ENCODE results near the gene GMPR. TPM values are rescaled to one million over a fixed set of nuclear protein-coding genes. Genes with fewer than 3 reads are reported as not detected.

GMPR gene
- total RNA-seq, 1 donor from 2014 or later, result 126 TPM

DNA sequence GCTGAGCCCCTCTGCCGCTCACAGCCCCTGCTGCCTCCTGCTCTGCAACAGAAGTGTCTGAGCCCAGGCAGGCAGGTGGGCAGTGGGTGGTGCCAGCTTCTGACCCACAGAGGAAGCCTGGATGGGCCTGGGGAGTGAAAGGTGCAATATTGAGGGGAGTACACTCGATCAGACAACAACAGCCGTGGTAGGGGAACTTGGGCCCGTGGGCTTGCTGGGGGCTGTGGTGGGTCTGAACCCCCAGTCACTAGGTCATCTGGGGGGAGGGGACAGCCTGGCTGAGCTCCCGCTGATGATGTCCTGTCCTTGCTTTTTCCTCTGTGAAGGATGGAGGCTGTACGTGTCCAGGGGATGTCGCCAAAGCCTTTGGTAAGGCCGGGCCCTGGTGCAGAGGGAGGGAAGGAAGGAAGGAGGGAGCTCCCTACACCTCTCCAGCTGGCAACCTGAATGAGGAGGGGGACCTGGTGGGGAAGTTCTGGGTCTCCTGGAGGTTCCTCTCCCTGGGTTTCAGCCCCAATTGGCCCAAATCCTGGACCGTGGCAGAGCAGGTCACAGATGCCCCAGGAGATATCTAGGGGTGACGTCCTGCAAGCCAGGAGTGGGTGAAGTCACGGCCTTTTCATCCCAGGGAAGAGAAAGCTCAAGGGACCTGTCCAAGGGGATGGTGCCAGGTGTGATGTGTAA lies 47.2 kb downstream of the GMPR start:
- no peaks in the 10 kb centered on the region for H3K4me1 ChIP-seq
- intact Hi-C loops (cut with micrococcal nuclease), result no loop called here
- H3K4me3 ChIP-seq, result no peak overlapping the region
- TF ChIP-seq, protein P1, sequence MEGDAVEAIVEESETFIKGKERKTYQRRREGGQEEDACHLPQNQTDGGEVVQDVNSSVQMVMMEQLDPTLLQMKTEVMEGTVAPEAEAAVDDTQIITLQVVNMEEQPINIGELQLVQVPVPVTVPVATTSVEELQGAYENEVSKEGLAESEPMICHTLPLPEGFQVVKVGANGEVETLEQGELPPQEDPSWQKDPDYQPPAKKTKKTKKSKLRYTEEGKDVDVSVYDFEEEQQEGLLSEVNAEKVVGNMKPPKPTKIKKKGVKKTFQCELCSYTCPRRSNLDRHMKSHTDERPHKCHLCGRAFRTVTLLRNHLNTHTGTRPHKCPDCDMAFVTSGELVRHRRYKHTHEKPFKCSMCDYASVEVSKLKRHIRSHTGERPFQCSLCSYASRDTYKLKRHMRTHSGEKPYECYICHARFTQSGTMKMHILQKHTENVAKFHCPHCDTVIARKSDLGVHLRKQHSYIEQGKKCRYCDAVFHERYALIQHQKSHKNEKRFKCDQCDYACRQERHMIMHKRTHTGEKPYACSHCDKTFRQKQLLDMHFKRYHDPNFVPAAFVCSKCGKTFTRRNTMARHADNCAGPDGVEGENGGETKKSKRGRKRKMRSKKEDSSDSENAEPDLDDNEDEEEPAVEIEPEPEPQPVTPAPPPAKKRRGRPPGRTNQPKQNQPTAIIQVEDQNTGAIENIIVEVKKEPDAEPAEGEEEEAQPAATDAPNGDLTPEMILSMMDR (IDR thresholded peaks at IDR 0.05; ENCODE audit: borderline replicate concordance), result no peak
- no peak overlapping the region for H3K27ac ChIP-seq (replicated peaks)
- no peaks in the 10 kb centered on the region for H3K27me3 ChIP-seq (ENCODE audit: low read depth)
- H3K36me3 ChIP-seq, result peaks cover 13% of the 10 kb centered on the region
- H3K9me3 ChIP-seq (replicated peaks), result no peaks in the 10 kb centered on the region
- DNase-seq, result no peak

DNA sequence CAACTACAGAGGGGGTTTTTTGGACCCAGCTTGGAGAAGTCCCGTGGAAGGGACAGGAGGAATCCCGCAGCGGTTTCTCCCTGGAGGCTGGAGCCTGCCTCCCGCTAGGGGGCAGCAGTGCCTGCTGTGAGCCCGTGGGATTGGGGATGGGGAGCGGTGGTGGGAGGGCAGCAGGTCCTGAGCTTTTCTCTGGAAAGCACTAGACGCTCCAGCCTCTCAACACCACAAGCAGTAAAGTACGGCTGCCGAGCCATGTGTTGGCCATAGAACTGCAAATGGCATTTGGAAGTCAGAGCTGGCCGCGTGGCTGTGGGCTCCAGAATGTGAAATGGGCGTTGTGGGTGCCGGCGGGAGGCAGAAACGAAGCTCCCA lies 47.8 kb downstream of the GMPR start:
- Histone ChIP-seq H3K9me3 (replicated peaks) (no peaks in the 10 kb centered on the region), H3K4me1 (no peaks in the 10 kb centered on the region), H3K27ac (replicated peaks) (no peak overlapping the region), H3K27me3 (ENCODE audit: low read depth) (no peaks in the 10 kb centered on the region), H3K36me3 (peaks cover 15% of the 10 kb centered on the region), H3K4me3 (no peak overlapping the region)
- TF ChIP-seq, protein P1 (IDR thresholded peaks at IDR 0.05; ENCODE audit: borderline replicate concordance), result peak; percentile 72
- intact Hi-C loops (cut with micrococcal nuclease), result no loop called here
- no peak for DNase-seq

DNA sequence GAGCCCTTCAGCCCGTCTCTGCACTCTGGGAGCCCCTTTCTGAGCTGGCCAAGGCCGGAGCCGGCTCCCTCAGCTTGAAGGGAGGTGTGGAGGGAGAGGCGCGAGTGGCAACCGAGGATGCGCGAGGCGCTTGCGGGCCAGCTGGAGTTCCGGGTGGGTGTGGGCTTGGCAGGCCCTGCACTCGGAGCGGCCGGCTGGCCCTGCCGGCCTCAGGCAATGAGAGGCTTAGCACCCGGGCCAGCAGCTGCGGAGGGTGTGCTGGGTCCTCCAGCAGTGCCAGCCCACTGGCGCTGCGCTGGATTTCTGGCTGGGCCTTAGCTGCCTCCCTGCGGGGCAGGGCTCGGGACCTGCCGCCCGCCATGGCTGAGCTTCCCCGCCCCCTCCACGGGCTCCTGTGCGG lies 49.8 kb downstream of the GMPR start:
- Histone ChIP-seq H3K9me3 (replicated peaks) (no peaks in the 10 kb centered on the region), H3K36me3 (peaks cover 26% of the 10 kb centered on the region), H3K4me3 (no peak overlapping the region), H3K4me1 (no peaks in the 10 kb centered on the region), H3K27ac (replicated peaks) (no peak overlapping the region), H3K27me3 (ENCODE audit: low read depth) (no peaks in the 10 kb centered on the region)
- TF ChIP-seq, protein P1 (IDR thresholded peaks at IDR 0.05; ENCODE audit: borderline replicate concordance), result no peak
- intact Hi-C loops (cut with micrococcal nuclease), result no loop called here
- no peak for DNase-seq

DNA sequence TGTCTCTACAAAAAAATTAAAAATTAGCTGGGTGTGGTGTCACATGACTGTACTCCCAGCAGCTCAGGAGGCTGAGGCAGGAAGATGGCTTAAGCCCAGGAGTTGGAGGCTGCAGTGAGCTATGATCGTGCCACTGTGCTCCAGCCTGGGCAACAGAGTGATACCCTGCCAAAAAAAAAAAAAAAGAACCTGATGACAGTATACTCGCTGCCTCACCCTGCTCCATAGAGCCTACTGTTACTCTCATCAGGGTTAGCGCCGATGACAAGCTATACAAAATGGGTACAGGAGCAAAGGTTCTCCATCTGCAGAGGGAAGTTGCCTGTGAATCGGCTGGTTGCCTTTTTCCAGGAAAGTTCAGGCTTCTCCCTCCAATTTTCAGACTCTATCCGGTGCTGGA lies 53.4 kb downstream of the GMPR start:
- H3K9me3 ChIP-seq (replicated peaks), result no peaks in the 10 kb centered on the region
- no peaks in the 10 kb centered on the region for H3K4me1 ChIP-seq
- intact Hi-C loops (cut with micrococcal nuclease), result no loop called here
- H3K27me3 ChIP-seq (ENCODE audit: low read depth), result no peaks in the 10 kb centered on the region
- no peak overlapping the region for H3K4me3 ChIP-seq
- TF ChIP-seq, protein P1 (IDR thresholded peaks at IDR 0.05; ENCODE audit: borderline replicate concordance), result no peak
- H3K36me3 ChIP-seq, result peaks cover 42% of the 10 kb centered on the region
- no peak for DNase-seq
- no peak overlapping the region for H3K27ac ChIP-seq (replicated peaks)

DNA sequence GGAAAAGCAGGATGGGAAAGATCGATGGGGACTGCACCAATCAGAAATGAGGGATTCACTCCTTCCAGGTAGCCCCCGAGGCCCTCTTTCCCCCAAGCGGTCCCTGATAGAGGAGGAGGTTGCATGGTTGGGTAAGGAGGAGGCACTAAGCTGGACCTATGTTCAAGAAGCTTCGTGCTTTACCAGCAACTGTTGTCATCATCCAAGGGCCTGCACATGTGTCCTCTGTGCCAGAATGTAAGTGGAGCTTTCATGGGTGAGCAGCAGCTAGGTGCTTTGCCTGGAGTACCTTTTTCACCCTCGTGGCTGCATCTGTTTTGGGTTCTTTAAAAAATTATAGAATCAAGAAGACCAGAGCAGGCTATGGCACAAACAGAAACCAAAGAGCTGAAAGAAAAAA lies 54.0 kb downstream of the GMPR start:
- no peak for DNase-seq
- Histone ChIP-seq H3K27me3 (ENCODE audit: low read depth) (no peaks in the 10 kb centered on the region), H3K9me3 (replicated peaks) (no peaks in the 10 kb centered on the region), H3K4me1 (no peaks in the 10 kb centered on the region), H3K36me3 (peaks cover 42% of the 10 kb centered on the region), H3K27ac (replicated peaks) (no peak overlapping the region), H3K4me3 (no peak overlapping the region)
- intact Hi-C loops (cut with micrococcal nuclease), result no loop called here
- TF ChIP-seq, protein P1 (IDR thresholded peaks at IDR 0.05; ENCODE audit: borderline replicate concordance), result no peak

All from left ventricle myocardium inferior (tissue), 1 donor.